GM19438 (cell line): ENCODE data around the gene ADAMTS12.

Experiments
- ATAC-seq: cut with Tn5 transposase; IDR thresholded peaks from one replicate; pipeline ENCODE4 v1.9.1; 2021; ENCODE audit warnings: low read depth; ENCODE audit not compliant: unreplicated experiment

The ADAMTS12 gene

GRCh38 chr5:33504570-33504969 lies 387.2 kb downstream of the ADAMTS12 start:
- ATAC-seq: no peak

DNA sequence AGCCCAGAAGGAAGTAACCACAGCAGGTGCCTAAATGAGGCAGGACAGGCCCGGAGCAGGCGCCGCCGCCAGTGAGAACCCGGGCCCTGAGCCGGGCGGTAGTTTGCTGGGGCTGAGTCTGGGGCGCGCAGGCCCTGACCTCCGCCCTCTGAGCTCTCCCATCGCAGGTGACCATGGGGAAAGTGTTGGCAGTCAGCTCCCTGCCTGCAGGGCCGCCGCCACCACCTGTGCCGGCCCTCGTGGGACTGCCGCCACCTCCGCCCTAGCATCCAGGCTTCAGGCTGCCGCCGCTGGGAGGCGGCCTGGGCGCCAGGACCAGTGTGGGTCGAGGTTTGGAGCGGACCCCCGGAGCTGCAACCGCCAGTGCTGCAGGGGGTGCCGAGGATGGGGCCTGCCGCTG lies 389.9 kb downstream of the ADAMTS12 start:
- ATAC-seq: no peak

DNA sequence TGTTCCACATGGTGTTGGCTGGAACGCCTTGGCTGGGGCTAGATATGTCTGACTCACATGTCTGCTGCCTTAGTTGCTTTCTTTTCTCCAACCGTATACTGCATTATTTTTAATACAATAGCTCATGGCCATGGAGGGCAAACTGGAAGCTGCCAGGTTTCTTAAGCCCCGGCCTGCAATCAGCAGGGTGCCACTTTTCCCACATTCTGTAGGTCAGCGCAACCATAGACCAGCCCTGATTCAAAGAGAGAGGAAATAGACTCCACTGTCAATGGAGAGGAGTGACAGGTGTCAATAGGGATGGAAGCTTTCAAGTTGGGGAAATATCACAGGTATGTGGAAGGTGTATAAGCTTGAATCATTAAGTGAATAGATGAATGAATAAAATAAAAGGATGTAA lies 390.5 kb downstream of the ADAMTS12 start:
- ATAC-seq: no peak

- ATAC-seq: no peak
These were observed 397.3 kb downstream of the ADAMTS12 start for GRCh38 chr5:33494466-33494865.

GRCh38 chr5:33491941-33492340 lies 399.8 kb downstream of the ADAMTS12 start:
- no peak for ATAC-seq

DNA sequence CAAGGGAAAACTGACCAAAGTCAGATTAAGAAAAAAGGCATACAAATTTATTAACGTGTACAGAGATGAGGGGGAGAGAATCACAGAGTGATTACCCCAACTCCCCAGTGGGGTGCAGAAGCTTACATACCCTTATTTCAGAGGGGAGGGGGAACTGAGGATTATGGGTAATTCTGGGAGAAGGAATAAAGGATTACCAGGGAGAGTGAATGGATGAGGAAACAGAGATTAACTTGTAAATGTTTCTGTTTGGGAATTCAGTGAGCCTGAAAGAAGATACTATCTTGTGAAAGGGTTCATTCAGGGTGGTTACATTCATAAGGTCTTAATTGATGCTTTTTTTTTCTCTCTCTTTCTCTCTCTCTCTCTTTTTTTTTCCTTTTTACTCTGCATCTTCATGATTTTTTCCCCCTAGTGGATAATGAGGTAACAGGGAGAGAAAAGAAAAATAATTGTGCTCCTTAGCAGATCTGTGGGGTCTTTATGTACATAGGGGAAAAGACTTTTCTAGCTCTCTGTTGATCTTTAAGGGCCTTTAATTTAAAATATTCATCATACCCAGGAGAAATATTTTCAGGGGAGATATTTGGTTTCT lies 401.6 kb downstream of the ADAMTS12 start:
- ATAC-seq: no peak

DNA sequence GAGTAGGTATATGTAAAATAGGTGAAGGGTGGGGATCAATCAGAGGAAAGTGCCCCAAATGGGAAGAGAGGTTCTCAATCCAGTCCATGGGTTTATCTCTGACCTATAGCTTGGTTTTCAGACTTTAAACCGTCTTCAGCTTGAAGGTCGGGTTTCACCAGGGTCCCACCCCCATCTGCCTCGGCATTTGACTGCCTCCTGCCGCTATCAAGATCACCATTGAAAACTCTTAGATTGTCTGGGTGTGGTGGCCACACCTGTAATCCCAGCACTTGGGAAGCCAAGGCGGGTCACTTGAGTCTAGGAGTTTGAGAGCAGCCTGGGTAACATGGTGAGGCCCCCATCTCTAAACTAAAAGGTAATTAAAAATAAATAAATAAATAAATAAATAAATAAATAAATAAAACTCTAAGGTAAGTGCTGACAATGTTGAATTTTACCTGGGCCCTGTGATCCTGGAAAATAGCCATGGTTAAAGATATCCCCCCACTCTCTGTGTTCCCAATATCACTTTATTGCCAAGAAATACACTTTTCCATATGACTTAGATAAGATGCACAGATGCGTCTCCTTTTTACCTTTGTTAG lies 402.2 kb downstream of the ADAMTS12 start:
- no peak for ATAC-seq

- no peak for ATAC-seq
These were observed 403.0 kb downstream of the ADAMTS12 start for GRCh38 chr5:33488558-33489355.

GRCh38 chr5:33487236-33487635 lies 404.6 kb downstream of the ADAMTS12 start:
- ATAC-seq: no peak

GRCh38 chr5:33482335-33482734 lies 409.5 kb downstream of the ADAMTS12 start:
- no peak for ATAC-seq

DNA sequence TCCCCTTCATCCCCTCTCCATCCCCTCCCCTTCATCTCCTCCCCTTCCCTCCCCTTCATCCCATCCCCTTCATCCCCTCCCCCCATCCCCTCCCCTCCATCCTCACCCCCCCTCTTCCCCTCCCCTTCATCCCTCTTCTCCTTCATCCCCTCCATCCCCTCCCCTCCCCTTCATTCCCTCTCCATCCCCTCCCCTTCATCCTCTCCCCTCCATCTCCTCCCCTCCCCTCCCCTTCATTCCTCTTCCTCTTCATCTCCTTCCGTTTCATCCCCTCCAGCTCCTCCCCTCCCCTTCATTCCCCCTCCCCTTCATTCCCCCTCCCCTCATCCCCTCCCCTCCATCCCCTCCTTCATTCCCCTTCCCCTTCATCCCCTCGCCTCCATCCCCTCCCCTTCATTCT lies 410.9 kb downstream of the ADAMTS12 start:
- no peak for ATAC-seq

- no peak for ATAC-seq
These were observed 412.5 kb downstream of the ADAMTS12 start for GRCh38 chr5:33479311-33479710.

- ATAC-seq: no peak
These were observed 414.0 kb downstream of the ADAMTS12 start for GRCh38 chr5:33477816-33478215.

- ATAC-seq: no peak
These were observed 414.8 kb downstream of the ADAMTS12 start for GRCh38 chr5:33476992-33477391.

- ATAC-seq: no peak
These were observed 416.1 kb downstream of the ADAMTS12 start for GRCh38 chr5:33475706-33476105.

DNA sequence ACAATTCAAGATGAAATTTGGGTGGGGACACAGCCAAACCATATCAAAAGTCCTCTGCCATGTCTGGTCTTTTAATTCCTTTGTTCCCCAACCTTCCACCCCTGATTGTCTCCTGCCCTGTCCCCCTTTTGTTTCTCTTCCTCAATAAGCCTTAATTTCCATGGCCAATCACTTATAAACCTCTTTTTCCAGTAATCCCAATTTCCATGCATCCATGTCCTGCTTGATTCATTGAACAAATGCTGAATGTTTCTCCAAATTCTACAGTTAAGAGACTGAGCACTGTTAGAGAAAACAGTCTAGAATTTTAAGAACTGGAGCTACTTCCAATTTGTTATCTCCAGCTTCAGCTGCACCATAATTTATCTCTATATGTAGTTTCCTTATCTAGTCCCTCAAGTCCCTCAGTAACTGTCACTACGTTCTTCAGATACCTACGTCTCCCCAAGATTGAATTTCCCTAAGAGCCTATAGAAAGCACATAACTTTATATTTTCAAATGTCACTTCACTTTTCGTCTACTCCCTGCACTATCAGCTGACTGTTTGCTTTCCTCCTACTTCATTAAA lies 416.8 kb downstream of the ADAMTS12 start:
- ATAC-seq: no peak

GRCh38 chr5:33474004-33474403 lies 417.8 kb downstream of the ADAMTS12 start:
- ATAC-seq: no peak
